SU-DHL-6 (cell line): ENCODE results near the gene TADA1.

ENCODE experiments used
- CTCF ChIP-seq: fragments of 200-600 bp; sonication (generic); IDR thresholded peaks from one replicate; pipeline ENCODE4 v1.5.1; 2017; ENCODE audit warnings: antibody characterized with exemption, mild to moderate bottlenecking, low read length, moderate library complexity; ENCODE audit not compliant: insufficient read depth, poor library complexity, severe bottlenecking
- EZH2phosphoT487 ChIP-seq: fragments of 200-600 bp; sonication (generic), shearing (Covaris generic); conservative IDR thresholded peaks from 2 replicates; pipeline ENCODE4 v1.6.1; 2018; ENCODE audit warnings: mild to moderate bottlenecking, antibody characterized with exemption, low read length, moderate library complexity, mixed read lengths

DNA sequence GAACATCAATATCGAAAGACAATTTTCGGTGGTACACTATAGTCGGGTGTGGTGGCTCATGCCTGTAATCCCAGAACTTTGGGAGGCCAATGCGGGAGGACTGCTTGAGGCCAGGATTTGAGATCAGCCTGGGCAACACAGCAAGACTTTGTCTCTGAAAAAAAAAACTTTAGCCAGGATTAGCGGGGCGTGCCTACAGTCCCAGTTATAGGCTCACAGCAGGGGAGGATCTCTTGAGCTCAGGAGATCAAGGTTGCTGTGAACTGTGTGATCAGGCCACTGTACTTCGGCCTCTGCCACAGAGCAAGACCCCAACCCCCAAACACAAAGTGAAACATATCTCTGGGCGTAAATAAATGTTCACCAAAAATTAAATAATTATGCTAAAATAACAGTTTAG lies 1.6 kb downstream of the TADA1 start:
- TF ChIP-seq CTCF, result no peak
- no peak for TF ChIP-seq EZH2phosphoT487
